A549 (cell line): ENCODE measurements around the gene FRMD4A.

Source experiments
- CEBPB ChIP-seq, 2 experiments: fragments of >200 bp in 1 of 2; sonication (Bioruptor Twin) in 1 of 2; formaldehyde crosslinking in 1 of 2; IDR thresholded peaks; 2 replicates each; pipeline ENCODE4 v1.6.1; 2012 to 2016
- CTCF ChIP-seq: fragments of >200 bp; sonication (Bioruptor Twin); formaldehyde crosslinking; IDR thresholded peaks from 3 replicates; pipeline ENCODE4 v1.5.1; 2016
- KDM1A ChIP-seq: fragments of 200-600 bp; sonication (generic); IDR thresholded peaks from 2 replicates; pipeline ENCODE4 v1.6.1; 2016; ENCODE audit warnings: low read depth, mild to moderate bottlenecking
- POLR2A ChIP-seq: IDR thresholded peaks from 2 replicates; pipeline ENCODE4 v1.6.1; 2012; ENCODE audit warnings: mild to moderate bottlenecking, low read length
- REST ChIP-seq: fragments of 200-600 bp; sonication (generic); IDR thresholded peaks from 2 replicates; pipeline ENCODE4 v1.6.1; 2016; ENCODE audit warnings: antibody characterized with exemption, mild to moderate bottlenecking, moderate library complexity

DNA sequence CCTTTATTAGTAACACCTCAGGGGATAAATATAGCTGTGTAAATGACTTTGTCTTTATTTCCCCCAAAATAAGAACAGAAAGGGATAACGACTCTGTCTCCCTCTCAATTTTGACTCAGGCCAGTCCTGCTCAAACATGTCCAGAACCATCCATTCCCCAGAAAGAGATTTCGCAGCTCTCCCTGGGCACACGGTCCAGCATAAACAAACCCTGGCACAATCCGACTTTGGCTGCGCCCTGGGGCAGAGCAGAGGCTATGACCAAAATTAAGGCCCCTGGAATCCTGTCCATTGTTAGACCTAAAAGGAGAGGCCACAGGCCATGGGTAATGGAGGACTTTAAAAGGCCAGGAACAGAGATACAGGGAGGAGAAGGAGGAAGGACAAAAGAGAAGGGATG is 644.8 kb downstream of the FRMD4A start:
- no peak for TF ChIP-seq REST
- no peak for TF ChIP-seq CTCF
- TF ChIP-seq CEBPB (IDR thresholded peaks at IDR 0.05): no peak
- no peak for TF ChIP-seq KDM1A
- no peak for TF ChIP-seq POLR2A
